Activated CD8-positive, alpha-beta T cell treated with anti-CD3 and anti-CD28 coated beads for 36 hours (primary cell): ENCODE data around the gene DHRSX. TPM values are rescaled to one million over a fixed set of nuclear protein-coding genes. Genes with fewer than 3 reads are reported as not detected.

Source experiments
- ATAC-seq: fragments of 200-7000 bp; cut with Tn5 transposase; one replicate; pipeline ENCODE4 v1.10.0; 2021; ENCODE audit warnings: mild to moderate bottlenecking, moderate library complexity
- CTCF ChIA-PET: fragments of 350-600 bp; sonication (Branson Sonifier 250); formaldehyde crosslinking; loops from one replicate; lab custom pipeline; 2021; ENCODE audit warnings: antibody characterized with exemption; lab: Charles Lee
- POLR2A ChIA-PET: fragments of 350-600 bp; sonication (Branson Sonifier 250); formaldehyde crosslinking; loops from one replicate; lab custom pipeline; 2021; ENCODE audit warnings: antibody characterized with exemption; lab: Charles Lee
- DNase-seq: peaks from one replicate; pipeline ENCODE4 v3.0.0-alpha.2; 2020
- H3K27ac Mint-ChIP-seq: one replicate; pipeline ENCODE4 v1.8.0; 2021; ENCODE audit warnings: mild to moderate bottlenecking, mixed read lengths
- H3K27me3 Mint-ChIP-seq: one replicate; pipeline ENCODE4 v1.8.0; 2021; ENCODE audit warnings: mixed read lengths
- H3K36me3 Mint-ChIP-seq: one replicate; pipeline ENCODE4 v1.8.0; 2021; ENCODE audit warnings: low read depth, mixed read lengths
- H3K4me1 Mint-ChIP-seq: one replicate; pipeline ENCODE4 v1.8.0; 2021; ENCODE audit warnings: low read depth, mixed read lengths
- H3K4me3 Mint-ChIP-seq: one replicate; pipeline ENCODE4 v1.8.0; 2021; ENCODE audit warnings: mild to moderate bottlenecking, moderate library complexity, mixed read lengths
- H3K9me3 Mint-ChIP-seq: one replicate; pipeline ENCODE4 v1.8.0; 2021; ENCODE audit warnings: mixed read lengths
- intact Hi-C: fragments of 100-400 bp; cut with micrococcal nuclease; formaldehyde crosslinking; loops from one replicate; pipeline ENCODE4 v1.10.0; 2022
- total RNA-seq, 2 experiments: library from RNA; stranded (reverse); gene quantifications; one replicate each; pipeline ENCODE4 v1.2.3, GENCODE V29; 2021
- TF ChIP-seq, protein P1 (sequence below): fragments of 200-600 bp; IDR thresholded peaks from one replicate; pipeline ENCODE4 v1.8.0; 2022; ENCODE audit warnings: antibody characterized with exemption, mild to moderate bottlenecking

DHRSX gene
- total RNA-seq, 2 experiments from 2014 or later: 19.7 to 22.0 TPM

DNA sequence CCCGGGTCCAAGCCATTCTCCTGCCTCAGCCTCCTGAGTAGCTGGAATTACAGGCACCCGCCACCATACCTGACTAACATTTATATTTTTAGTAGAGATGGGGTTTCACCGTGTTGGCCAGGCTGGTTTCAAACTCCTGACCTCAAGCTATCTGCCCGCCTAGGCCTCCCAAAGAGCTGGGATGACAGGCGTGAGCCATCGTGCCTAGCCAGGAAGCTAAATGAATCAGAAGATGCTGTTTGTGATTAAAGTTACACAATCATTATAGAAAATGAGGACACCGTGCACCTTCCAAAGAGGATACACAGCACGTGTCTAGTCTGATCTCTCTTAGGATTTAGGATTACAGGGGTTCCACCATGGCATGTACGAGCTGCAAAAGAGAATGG lies 99.6 kb downstream of the DHRSX start:
- no peaks in the 10 kb centered on the region for H3K9me3 Mint-ChIP-seq
- DNase-seq (no peak), ATAC-seq (no peak)
- ChIA-PET POLR2A (no interaction called here), CTCF (no interaction called here)
- no peak overlapping the region for H3K27ac Mint-ChIP-seq
- H3K4me1 Mint-ChIP-seq: no peaks in the 10 kb centered on the region
- no peak overlapping the region for H3K4me3 Mint-ChIP-seq
- no peaks in the 10 kb centered on the region for H3K27me3 Mint-ChIP-seq
- TF ChIP-seq, protein P1, sequence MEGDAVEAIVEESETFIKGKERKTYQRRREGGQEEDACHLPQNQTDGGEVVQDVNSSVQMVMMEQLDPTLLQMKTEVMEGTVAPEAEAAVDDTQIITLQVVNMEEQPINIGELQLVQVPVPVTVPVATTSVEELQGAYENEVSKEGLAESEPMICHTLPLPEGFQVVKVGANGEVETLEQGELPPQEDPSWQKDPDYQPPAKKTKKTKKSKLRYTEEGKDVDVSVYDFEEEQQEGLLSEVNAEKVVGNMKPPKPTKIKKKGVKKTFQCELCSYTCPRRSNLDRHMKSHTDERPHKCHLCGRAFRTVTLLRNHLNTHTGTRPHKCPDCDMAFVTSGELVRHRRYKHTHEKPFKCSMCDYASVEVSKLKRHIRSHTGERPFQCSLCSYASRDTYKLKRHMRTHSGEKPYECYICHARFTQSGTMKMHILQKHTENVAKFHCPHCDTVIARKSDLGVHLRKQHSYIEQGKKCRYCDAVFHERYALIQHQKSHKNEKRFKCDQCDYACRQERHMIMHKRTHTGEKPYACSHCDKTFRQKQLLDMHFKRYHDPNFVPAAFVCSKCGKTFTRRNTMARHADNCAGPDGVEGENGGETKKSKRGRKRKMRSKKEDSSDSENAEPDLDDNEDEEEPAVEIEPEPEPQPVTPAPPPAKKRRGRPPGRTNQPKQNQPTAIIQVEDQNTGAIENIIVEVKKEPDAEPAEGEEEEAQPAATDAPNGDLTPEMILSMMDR: no peak
- intact Hi-C loops: no loop called here
- peaks cover 16% of the 10 kb centered on the region for H3K36me3 Mint-ChIP-seq

DNA sequence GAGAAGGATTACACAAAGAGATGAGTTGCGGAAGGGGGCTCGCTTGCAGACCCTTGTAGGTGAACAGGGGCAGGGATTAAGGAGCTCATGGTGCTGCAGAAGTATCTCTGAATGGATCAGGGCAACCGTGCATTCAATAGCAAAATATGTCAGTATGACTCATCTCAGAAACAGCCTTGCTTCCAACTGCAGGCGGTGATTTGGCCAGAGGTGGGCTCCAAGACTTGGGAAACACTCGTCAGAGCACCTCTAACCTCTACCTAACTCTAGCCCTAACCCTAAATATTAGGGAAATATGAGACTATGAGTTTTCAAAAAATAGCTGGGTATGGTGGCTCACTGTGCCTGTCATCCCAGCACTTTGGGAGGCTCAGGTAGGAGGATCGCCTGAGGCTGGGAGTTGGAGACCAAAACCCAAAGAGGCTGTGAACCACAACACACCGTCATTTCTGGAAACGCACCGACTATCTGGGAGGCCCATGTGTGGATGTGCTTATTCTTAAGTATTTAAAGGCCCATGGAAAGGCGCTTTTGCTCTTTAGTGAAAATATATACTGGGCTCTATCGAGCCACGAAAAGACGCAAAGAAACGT lies 102.6 kb downstream of the DHRSX start:
- Mint-ChIP-seq H3K4me1 (no peaks in the 10 kb centered on the region), H3K9me3 (no peaks in the 10 kb centered on the region), H3K27me3 (no peaks in the 10 kb centered on the region), H3K27ac (no peak overlapping the region), H3K36me3 (peaks cover 15% of the 10 kb centered on the region), H3K4me3 (no peak overlapping the region)
- DNase-seq (no peak), ATAC-seq (no peak)
- ChIA-PET CTCF (no interaction called here), POLR2A (no interaction called here)
- TF ChIP-seq, protein P1: no peak
- intact Hi-C loops: no loop called here

DNA sequence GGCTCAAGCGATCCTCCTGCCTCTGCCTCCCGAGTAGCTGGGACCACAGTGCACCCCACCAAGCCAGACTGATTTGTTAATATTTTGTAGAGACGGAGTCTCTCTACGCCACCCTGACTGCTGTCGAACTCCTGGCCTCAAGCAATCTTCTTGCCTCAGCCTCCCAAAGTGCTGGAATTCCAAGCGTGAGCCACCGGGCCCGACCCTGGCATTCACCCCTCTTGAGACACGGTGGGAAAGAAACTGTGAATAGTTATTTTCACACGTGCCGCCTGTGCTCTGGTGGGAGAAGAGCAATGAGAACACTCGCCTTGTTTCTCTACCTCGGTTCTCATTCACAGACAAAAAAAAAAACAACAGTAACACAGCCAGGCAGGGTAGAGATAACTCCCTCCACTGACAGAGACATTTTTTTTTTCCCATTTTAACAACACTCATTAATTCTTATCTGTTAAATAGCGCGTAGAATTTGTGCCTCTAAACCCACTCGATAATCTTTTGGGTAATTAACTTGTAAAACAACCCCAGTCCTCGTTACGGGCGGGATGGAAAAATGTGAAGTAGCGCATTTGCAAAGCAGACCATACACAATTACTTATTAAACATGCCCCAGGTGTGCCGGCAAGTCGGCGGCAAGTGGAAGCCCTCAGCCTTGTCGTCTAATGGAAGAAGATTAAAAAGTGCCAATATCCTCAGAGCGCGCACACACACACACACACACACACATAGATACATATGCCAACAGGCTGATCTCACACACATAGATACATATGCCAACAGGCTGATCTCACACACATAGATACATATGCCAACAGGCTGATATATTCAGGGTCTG lies 103.3 kb downstream of the DHRSX start:
- no peak for ATAC-seq
- CTCF ChIA-PET: no interaction called here
- no peak overlapping the region for H3K4me3 Mint-ChIP-seq

DNA sequence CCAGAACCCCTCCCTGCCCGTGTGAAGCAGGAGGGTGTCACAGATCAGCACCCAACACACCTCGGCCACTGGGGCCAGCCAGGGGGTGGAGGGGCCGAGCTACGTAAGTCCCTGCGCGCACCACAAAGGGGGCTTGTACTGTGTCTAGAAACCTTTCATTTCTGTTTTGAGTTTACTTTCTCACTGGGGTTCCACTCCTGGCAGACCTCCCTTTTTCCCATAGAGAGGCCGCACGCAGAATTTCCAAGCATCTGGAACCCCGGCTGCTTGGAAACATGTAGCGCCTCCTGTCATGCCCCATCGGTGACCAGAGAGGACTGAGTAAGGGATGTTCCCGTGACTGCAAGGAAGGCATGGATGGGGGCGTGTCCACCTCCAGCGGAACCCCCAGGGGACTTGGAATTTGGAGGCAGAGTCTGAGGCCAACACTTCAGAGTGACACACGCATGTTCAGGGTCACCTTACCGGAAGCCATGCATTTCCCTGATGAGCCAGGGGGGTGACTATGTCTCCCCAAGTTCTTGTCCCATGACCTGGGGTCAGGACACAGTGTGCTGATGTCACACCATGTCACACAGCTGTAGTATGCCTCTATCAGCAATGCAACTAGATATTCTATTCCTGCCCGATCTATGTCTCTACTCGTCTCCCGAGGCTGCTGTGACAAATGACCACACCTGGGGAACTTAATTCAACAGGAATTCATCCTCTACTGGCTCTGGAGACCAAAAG lies 105.3 kb downstream of the DHRSX start:
- POLR2A ChIA-PET: no interaction called here

More for the DNA sequence above, 103.3 kb downstream of the DHRSX start:
- Mint-ChIP-seq H3K27ac (no peak overlapping the region), H3K27me3 (no peaks in the 10 kb centered on the region), H3K36me3 (peaks cover 14% of the 10 kb centered on the region), H3K4me1 (no peaks in the 10 kb centered on the region), H3K9me3 (no peaks in the 10 kb centered on the region)
- TF ChIP-seq, protein P1: no peak
- no peak for DNase-seq
- intact Hi-C loops: no loop called here
- POLR2A ChIA-PET: no interaction called here

More for the DNA sequence above, 105.3 kb downstream of the DHRSX start:
- TF ChIP-seq, protein P1: no peak
- H3K27me3 Mint-ChIP-seq: no peaks in the 10 kb centered on the region
- DNase-seq: no peak
- H3K9me3 Mint-ChIP-seq: peaks cover 11% of the 10 kb centered on the region
- CTCF ChIA-PET: no interaction called here
- no peak overlapping the region for H3K4me3 Mint-ChIP-seq
- no peak overlapping the region for H3K27ac Mint-ChIP-seq
- no peak for ATAC-seq
- intact Hi-C loops: no loop called here
- H3K36me3 Mint-ChIP-seq: peaks cover 25% of the 10 kb centered on the region
- no peaks in the 10 kb centered on the region for H3K4me1 Mint-ChIP-seq
